ENCODE results near the gene SH3BP4. TPM values are rescaled to one million over a fixed set of nuclear protein-coding genes. Genes with fewer than 3 reads are reported as not detected.
"Not testable (repeated sequence)": the region's sequence is repeated elsewhere in the genome, so short reads cannot be mapped to it uniquely, and the experiment has no call there.

The SH3BP4 gene
- total RNA-seq, 1 donor from 2014 or later, result 49.5 TPM

DNA sequence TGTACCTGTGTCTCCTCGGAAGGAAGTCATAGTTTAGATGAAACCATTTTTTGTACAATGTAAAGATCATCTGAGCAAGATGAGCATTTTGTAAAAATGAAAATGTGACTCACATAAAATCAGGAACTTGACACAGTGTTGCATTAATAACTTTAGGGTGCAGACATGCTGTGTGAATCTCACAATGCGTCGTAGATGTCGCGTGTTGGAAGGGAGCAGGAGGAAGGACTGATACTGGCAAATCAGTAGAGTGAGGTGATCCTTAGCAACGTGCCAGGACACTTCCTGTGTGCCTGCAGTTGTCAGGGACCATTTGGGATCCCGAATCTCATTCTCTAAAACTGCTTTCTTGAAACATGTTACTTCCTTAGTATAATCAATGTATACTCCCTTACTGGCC is 103.1 kb downstream of the SH3BP4 start:
- no peak overlapping the region for H3K27ac Mint-ChIP-seq
- TF ChIP-seq, protein P1, sequence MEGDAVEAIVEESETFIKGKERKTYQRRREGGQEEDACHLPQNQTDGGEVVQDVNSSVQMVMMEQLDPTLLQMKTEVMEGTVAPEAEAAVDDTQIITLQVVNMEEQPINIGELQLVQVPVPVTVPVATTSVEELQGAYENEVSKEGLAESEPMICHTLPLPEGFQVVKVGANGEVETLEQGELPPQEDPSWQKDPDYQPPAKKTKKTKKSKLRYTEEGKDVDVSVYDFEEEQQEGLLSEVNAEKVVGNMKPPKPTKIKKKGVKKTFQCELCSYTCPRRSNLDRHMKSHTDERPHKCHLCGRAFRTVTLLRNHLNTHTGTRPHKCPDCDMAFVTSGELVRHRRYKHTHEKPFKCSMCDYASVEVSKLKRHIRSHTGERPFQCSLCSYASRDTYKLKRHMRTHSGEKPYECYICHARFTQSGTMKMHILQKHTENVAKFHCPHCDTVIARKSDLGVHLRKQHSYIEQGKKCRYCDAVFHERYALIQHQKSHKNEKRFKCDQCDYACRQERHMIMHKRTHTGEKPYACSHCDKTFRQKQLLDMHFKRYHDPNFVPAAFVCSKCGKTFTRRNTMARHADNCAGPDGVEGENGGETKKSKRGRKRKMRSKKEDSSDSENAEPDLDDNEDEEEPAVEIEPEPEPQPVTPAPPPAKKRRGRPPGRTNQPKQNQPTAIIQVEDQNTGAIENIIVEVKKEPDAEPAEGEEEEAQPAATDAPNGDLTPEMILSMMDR (conservative IDR thresholded peaks at IDR 0.05), result no peak
- no peaks in the 10 kb centered on the region for H3K9me3 Mint-ChIP-seq
- peaks cover 11% of the 10 kb centered on the region for H3K4me1 Mint-ChIP-seq (ENCODE audit: unreplicated experiment)
- no peaks in the 10 kb centered on the region for H3K27me3 Mint-ChIP-seq
- H3K36me3 Mint-ChIP-seq, result peaks cover 38% of the 10 kb centered on the region
- no peak for DNase-seq (ENCODE audit: extremely low spot score, unreplicated experiment)
- H3K4me3 Mint-ChIP-seq, result no peak overlapping the region

DNA sequence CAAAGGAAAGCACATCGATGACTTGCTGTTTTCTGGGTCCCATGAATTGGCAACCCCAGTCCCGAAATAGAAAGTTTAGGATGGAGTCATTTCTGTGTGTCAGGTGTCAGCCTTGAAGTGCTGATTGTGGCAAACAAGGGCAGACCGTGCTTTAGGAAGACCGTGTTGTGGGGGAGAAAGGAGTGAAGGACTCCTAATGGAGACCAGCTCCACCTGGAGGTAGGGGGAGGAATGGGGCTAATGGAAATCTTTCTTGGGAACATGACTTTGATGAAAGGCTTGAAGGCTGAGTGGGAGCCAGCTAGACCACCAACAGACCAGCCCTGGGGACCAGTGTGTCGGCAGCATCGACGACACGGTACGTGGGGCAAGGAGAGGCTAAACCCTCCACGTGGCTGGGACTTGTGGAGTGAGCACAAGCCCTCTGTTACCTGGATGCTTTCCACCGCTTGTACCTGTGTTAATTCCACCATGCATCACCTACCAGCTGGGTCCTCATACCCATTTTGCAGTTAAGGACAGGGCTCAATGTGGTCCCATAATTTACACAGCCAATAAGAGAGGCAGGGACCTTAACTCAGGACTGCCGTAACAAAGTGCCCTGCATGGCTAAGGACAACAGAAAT is 104.2 kb downstream of the SH3BP4 start:
- peaks cover 11% of the 10 kb centered on the region for H3K4me1 Mint-ChIP-seq (ENCODE audit: unreplicated experiment)
- DNase-seq (ENCODE audit: extremely low spot score, unreplicated experiment), result no peak
- H3K9me3 Mint-ChIP-seq, result no peaks in the 10 kb centered on the region
- H3K27me3 Mint-ChIP-seq, result no peaks in the 10 kb centered on the region
- peaks cover 38% of the 10 kb centered on the region for H3K36me3 Mint-ChIP-seq
- peak overlapping the region; percentile 36 for H3K27ac Mint-ChIP-seq
- TF ChIP-seq, protein P1 (conservative IDR thresholded peaks at IDR 0.05), result peak; percentile 48
- H3K4me3 Mint-ChIP-seq, result no peak overlapping the region

DNA sequence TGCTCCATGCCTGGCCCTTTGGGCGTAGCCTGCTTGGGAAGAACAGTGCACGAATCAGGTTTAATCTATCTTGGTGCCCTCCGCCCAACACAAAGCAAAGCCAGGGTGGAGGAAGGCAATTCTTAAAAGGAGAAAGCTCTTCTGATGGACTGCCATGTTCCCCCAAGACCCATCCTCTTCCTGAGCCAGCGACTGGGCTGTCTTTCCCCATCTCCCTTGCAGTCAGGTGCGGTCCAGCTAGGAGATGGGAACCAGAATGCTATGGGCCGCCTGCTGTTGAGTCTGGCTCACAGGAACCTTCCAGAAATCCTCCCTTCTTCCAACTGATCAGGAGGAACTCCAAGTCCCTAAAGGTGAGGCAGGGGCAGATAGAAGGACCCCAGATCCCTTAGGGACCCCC is 105.0 kb downstream of the SH3BP4 start:
- TF ChIP-seq, protein P1 (conservative IDR thresholded peaks at IDR 0.05), result no peak
- no peak for DNase-seq (ENCODE audit: extremely low spot score, unreplicated experiment)
- peaks cover 6% of the 10 kb centered on the region for H3K4me1 Mint-ChIP-seq (ENCODE audit: unreplicated experiment)

DNA sequence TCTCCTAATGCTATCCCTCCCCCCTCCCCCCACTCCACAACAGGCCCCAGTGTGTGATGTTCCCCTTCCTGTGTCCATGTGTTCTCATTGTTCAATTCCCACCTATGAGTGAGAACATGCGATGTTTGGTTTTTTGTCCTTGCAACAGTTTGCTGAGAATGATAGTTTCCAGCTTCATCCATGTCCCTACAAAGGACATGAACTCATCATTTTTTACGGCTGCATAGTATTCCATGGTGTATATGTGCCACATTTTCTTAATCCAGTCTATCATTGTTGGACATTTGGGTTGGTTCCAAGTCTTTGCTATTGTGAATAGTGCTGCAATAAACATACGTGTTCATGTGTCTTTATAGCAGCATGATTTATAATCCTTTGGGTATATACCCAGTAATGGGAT is 105.8 kb downstream of the SH3BP4 start:
- H3K9me3 Mint-ChIP-seq; DNase-seq (ENCODE audit: extremely low spot score, unreplicated experiment); H3K4me3 Mint-ChIP-seq; H3K4me1 Mint-ChIP-seq (ENCODE audit: unreplicated experiment); H3K27me3 Mint-ChIP-seq; H3K27ac Mint-ChIP-seq: not testable (repeated sequence)
- peaks cover 29% of the 10 kb centered on the region for H3K36me3 Mint-ChIP-seq

More for the DNA sequence above, 105.0 kb downstream of the SH3BP4 start:
- Mint-ChIP-seq H3K27me3 (no peaks in the 10 kb centered on the region), H3K27ac (no peak overlapping the region), H3K4me3 (no peak overlapping the region), H3K9me3 (no peaks in the 10 kb centered on the region), H3K36me3 (peaks cover 35% of the 10 kb centered on the region)

DNA sequence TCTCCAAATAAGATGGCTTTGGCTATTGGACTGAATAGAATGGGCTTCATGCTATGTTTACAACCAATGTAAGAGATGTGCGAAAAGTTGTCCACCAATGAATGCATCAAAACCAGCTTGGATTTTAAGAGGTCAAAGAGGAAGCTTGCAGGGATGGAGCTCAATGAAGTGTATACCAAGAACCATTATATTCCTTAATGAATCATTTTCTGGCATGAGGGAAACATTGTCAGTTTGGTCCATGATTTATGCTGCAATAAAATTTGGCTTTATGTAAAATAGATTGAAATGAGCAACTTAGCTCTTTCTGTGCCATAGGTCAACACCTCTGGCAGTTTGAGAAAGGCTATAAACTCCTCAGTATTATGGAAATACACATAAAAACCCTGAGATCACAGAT is 107.3 kb downstream of the SH3BP4 start:
- H3K9me3 Mint-ChIP-seq, result no peaks in the 10 kb centered on the region
- H3K4me3 Mint-ChIP-seq, result no peak overlapping the region
- no peaks in the 10 kb centered on the region for H3K27me3 Mint-ChIP-seq
- H3K27ac Mint-ChIP-seq, result no peak overlapping the region
- peaks cover 28% of the 10 kb centered on the region for H3K36me3 Mint-ChIP-seq
- DNase-seq (ENCODE audit: extremely low spot score, unreplicated experiment), result no peak
- H3K4me1 Mint-ChIP-seq (ENCODE audit: unreplicated experiment), result no peaks in the 10 kb centered on the region
- TF ChIP-seq, protein P1 (conservative IDR thresholded peaks at IDR 0.05), result no peak

DNA sequence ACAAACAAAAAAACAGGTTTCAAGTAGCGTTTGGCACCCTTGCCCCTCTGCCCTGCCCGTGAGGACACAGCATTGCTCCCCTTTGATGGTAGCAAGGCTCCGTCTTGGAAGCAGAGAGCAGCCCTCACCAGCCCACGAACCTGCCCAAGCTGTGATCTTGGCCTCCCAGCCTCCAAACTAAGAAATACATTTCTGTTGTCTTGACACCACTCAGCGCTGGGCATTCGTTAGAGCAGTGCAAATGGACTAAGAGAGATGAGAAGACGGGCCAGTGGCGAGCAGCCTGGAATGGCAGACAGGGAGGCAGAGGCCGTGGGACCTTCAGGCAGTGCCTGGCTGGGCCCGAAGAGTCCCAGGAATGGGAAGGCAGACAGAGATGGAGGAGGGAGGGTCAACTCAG is 109.8 kb downstream of the SH3BP4 start:
- peaks cover 9% of the 10 kb centered on the region for H3K4me1 Mint-ChIP-seq (ENCODE audit: unreplicated experiment)
- peaks cover 10% of the 10 kb centered on the region for H3K36me3 Mint-ChIP-seq
- H3K9me3 Mint-ChIP-seq, result no peaks in the 10 kb centered on the region
- TF ChIP-seq, protein P1 (conservative IDR thresholded peaks at IDR 0.05), result no peak
- H3K27ac Mint-ChIP-seq, result peak overlapping the region; percentile 4
- no peak for DNase-seq (ENCODE audit: extremely low spot score, unreplicated experiment)
- no peaks in the 10 kb centered on the region for H3K27me3 Mint-ChIP-seq
- H3K4me3 Mint-ChIP-seq, result no peak overlapping the region

Data from type B pancreatic cell (in vitro differentiated cells).